Omental fat pad (tissue), 4 donors: Measurements from ENCODE around the gene LMBR1L. TPM values are rescaled to one million over a fixed set of nuclear protein-coding genes. Genes with fewer than 3 reads are reported as not detected.
A peak's percentile ranks its signal among the peaks of the same experiment; 100 is the strongest.
"Not testable (repeated sequence)": the region's sequence is repeated elsewhere in the genome, so short reads cannot be mapped to it uniquely, and the experiment has no call there.

ENCODE experiments used
- ATAC-seq: fragments of 150-250 bp; one replicate; pipeline ENCODE4 v1.9.1; 2016; ENCODE audit warnings: mild to moderate bottlenecking, moderate library complexity; ENCODE audit not compliant: low FRiP score
- DNase-seq: peaks from one replicate; pipeline ENCODE4 v3.0.0-alpha.2; 2019; ENCODE audit warnings: low spot score
- CTCF ChIP-seq, 3 donors: fragments of 450-650 bp; IDR thresholded peaks; one replicate each; pipeline ENCODE4 v1.5.1; 2016 to 2017; ENCODE audit warnings: antibody characterized with exemption in 3 of 3, mild to moderate bottlenecking in 3 of 3, moderate library complexity in 2 of 3
- total RNA-seq, 4 donors: library from RNA; depleted of rRNA; stranded (reverse); fragments of >200 nt; gene quantifications; one replicate each; pipeline ENCODE4 v1.1.0, GENCODE V29; 2016

The LMBR1L gene
- total RNA-seq, 4 donors from 2014 or later, result 23.2 to 68.4 (median 37.8) TPM

GRCh38 chr12:49066120-49066519, 44.5 kb downstream of the LMBR1L start:
- no peak for TF ChIP-seq CTCF (IDR thresholded peaks at IDR 0.05)
- ATAC-seq, result no peak
- no peak for DNase-seq

- DNase-seq (no peak), ATAC-seq (no peak)
- no peak for TF ChIP-seq CTCF (IDR thresholded peaks at IDR 0.05)
Observed at GRCh38 chr12:49064767-49065152, 45.9 kb downstream of the LMBR1L start.

- not testable (repeated sequence) for ATAC-seq, DNase-seq
Observed at GRCh38 chr12:49061916-49062315, 48.7 kb downstream of the LMBR1L start.

DNA sequence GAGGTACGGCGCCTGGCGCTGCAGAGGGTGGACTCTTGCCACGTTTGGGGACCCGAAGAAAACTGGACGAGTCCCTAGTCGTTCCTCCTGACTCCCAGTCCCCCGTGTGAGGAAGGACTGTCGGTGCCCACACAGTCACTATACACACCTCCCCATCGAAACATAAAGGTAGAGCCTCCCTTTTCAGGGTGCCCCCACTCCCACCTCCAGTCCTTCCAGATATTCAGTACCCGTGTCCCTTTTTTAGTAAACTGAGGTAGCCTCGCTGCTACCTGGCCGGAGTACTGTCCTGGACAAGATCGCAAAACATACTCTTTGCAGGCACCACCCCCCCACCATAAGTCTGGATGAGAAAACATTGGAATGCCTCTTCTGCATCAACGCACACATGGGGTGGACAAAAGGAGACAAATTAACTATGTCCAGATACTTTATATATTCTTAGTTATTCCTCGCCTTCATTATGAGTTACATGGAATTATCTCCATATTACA, 49.4 kb downstream of the LMBR1L start:
- no peak for DNase-seq
- no peak for TF ChIP-seq CTCF (IDR thresholded peaks at IDR 0.05)
- no peak for ATAC-seq

DNA sequence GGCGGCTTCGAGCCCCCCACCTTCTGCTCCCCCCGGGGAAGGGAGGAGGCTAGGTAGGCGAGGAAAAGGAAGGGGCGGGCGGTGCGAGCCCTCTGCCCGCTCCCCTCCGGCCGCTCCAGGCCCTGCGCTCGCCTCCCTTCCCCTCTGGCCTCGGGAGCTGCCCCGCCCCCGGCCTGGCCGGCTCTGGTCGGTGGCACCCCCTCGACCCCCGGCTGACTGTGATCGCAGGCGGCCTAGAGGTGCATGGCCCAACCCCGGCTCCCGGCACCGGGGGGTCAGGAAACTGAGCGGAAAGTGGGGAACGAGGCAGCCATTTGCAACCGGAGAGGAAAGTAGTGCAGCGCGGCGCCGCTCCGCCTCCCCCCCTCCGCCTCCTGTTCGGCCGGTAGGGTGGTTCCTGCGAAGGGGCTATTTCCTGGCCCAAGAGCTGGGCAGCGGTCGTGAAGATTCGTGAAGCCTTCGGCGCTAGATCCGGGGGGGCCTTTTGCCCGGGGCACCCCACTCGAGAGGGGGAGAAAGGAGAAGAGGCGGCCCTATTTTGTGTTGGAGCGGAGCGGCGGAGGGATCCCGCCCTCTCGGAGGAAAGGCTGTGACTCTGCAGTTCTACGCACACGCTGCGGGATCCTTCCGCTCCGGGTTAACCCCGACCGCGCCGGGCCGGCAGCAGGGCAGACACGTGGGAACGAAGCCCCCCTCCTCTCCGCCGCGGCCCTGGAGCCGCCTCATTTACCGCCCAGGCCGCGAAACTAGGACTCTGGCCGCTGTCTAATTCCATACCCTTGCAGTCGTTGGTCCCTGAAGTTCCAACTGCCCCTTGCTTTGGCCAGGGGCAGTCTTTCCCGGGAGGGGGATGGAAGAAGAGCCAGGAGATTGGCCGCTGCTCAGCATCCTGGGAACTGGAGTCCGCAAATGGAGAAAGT, 50.1 kb downstream of the LMBR1L start, which contains the start of gene KMT2D:
KMT2D (minus strand) TSS at position 558 of the 920 bp plus-strand sequence. CDS start 5,470 bp downstream, outside the sequence.
- no peak for TF ChIP-seq CTCF (IDR thresholded peaks at IDR 0.05)
- peak; percentile 83 for ATAC-seq
- peak; percentile 64 for DNase-seq

DNA sequence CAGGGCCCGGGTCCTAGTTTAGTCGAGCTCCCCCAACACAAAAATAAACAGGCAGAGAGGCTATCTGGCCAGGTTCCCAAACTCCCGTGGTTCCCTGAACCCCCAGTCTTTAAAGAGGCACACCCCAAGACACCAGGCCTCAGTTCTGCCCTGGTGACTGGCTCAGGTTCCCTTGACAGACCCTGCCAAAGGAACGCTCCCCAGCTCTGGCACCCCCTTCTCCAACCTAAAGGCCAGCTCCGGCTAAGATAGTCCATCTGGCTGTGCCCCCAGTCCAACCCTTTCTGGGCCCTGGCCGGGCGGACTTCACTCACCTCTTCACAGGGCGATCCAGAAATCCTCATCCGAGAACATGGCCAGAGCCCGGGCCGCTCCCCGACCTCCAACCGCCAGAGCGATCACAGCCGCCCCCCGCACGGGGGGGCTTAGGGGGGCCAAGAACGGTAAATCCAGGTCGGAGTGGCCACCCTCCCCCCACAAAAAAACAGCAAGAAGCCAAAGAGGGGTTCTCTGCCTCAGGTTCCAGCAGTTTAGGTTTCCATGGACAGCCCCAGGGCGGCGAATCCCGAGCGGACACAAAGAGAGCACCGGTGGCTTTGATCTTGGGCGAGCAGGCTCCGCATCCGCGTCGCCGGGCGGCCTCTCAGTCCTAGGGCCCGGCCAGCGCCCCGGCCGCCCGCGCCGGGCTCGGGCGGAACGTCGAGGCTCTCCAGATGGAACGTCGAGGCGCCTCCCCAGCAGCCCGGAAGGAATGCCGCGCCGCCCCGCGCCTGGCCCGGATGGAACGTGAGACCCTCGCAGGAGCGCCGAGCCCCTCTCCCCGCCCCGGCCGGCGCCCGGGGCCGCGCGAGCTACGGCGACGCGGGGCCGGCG, 51.1 kb downstream of the LMBR1L start:
- ATAC-seq (peak; percentile 11), DNase-seq (no peak)
- no peak for TF ChIP-seq CTCF (IDR thresholded peaks at IDR 0.05)

- no peak for ATAC-seq
Observed at GRCh38 chr12:49059045-49059298, 51.7 kb downstream of the LMBR1L start.

More at GRCh38 chr12:49059045-49059298, 51.7 kb downstream of the LMBR1L start:
- TF ChIP-seq CTCF (IDR thresholded peaks at IDR 0.05), result no peak
- no peak for DNase-seq
